Endothelial cell of umbilical vein (primary cell): ENCODE data around the gene KYNU. TPM values are rescaled to one million over a fixed set of nuclear protein-coding genes. Genes with fewer than 3 reads are reported as not detected.

Experiments
- BruUV-seq: library from RNA; stranded (reverse); fragments of 400-500 nt; replicated peaks from 2 replicates; lab custom pipeline; 2021; lab: Mats Ljungman, UMichigan
- CTCF ChIA-PET: fragments of 300-600, 350-600 bp; sonication (Branson Sonifier 250); formaldehyde crosslinking; loops from one replicate; lab custom pipeline; 2021; ENCODE audit warnings: antibody characterized with exemption, inconsistent platforms; lab: Charles Lee
- POLR2A ChIA-PET: fragments of 300-600, 350-600 bp; sonication (Branson Sonifier 250); formaldehyde crosslinking; loops from one replicate; lab custom pipeline; 2021; ENCODE audit warnings: antibody characterized with exemption, inconsistent platforms; lab: Charles Lee
- DNase-seq: peaks from one replicate; pipeline ENCODE4 v3.0.0-alpha.2; 2011; ENCODE audit warnings: low read depth, low spot score
- FAIRE-seq: peaks from 2 replicates; lab custom pipeline; 2011; peaks lifted over from hg19 to GRCh38; lab: Jason Lieb, UNC
- H2AFZ ChIP-seq: 2 replicates; pipeline ENCODE4 v1.6.0; 2012; ENCODE audit warnings: low read depth, low read length, control low read depth, inconsistent platforms
- H3K27ac ChIP-seq: 2 replicates; pipeline ENCODE4 v1.5.1; 2011; ENCODE audit warnings: low read depth, mild to moderate bottlenecking, control low read depth, low read length, moderate library complexity; ENCODE audit not compliant: insufficient read depth
- H3K27me3 ChIP-seq, 2 experiments: 2 replicates each; pipeline versions ENCODE4 v1.6.0 to v1.6.1; 2011; ENCODE audit warnings: low read length in 2 of 2, mixed read lengths in 1 of 2; ENCODE audit not compliant: control insufficient read depth in 2 of 2, insufficient read depth in 2 of 2
- H3K36me3 ChIP-seq, 2 experiments: 2 replicates in 1 of 2; 3 replicates in 1 of 2; pipeline ENCODE4 v1.5.1; 2011; ENCODE audit warnings: low read length in 2 of 2, mild to moderate bottlenecking in 1 of 2, moderate library complexity in 1 of 2; ENCODE audit not compliant: control insufficient read depth in 2 of 2, insufficient read depth in 2 of 2; ENCODE audit errors: extremely low read depth in 1 of 2
- H3K4me1 ChIP-seq: 3 replicates; pipeline ENCODE4 v1.5.1; 2011; ENCODE audit warnings: mild to moderate bottlenecking, low read length; ENCODE audit not compliant: control insufficient read depth, insufficient read depth; ENCODE audit errors: extremely low read depth
- H3K4me2 ChIP-seq: 2 replicates; pipeline ENCODE4 v1.6.1; 2011; ENCODE audit warnings: low read length, control low read depth, mixed read lengths; ENCODE audit not compliant: insufficient read depth
- H3K4me3 ChIP-seq, 3 experiments: fragments of 200-600 bp in 1 of 3; sonication (generic), shearing (Covaris generic) in 1 of 3; replicated peaks in 1 of 3; 2 replicates each; pipeline ENCODE4 v1.5.1; 2011 to 2016; ENCODE audit warnings: control low read depth in 3 of 3, low read length in 3 of 3, mild to moderate bottlenecking in 2 of 3, inconsistent platforms in 1 of 3, low read depth in 1 of 3, moderate library complexity in 1 of 3; ENCODE audit not compliant: insufficient read depth in 1 of 3
- H3K79me2 ChIP-seq: 2 replicates; pipeline ENCODE4 v1.6.0; 2012; ENCODE audit warnings: low read length, inconsistent platforms; ENCODE audit not compliant: control insufficient read depth, insufficient read depth
- H3K9ac ChIP-seq: replicated peaks from 2 replicates; pipeline ENCODE3; 2011; ENCODE audit warnings: low read length, control low read depth; ENCODE audit not compliant: insufficient read depth; ENCODE audit errors: extremely low read depth
- H3K9me1 ChIP-seq: replicated peaks from 3 replicates; pipeline ENCODE4 v1.6.0; 2011; ENCODE audit warnings: mild to moderate bottlenecking, low read length; ENCODE audit not compliant: control insufficient read depth, insufficient read depth; ENCODE audit errors: extremely low read depth
- H3K9me3 ChIP-seq: replicated peaks from 2 replicates; pipeline ENCODE4 v1.5.1; 2012; ENCODE audit warnings: low read length, inconsistent platforms; ENCODE audit not compliant: control insufficient read depth, insufficient read depth
- H4K20me1 ChIP-seq: replicated peaks from 2 replicates; pipeline ENCODE3; 2011; ENCODE audit warnings: mild to moderate bottlenecking, low read length; ENCODE audit not compliant: control insufficient read depth, insufficient read depth; ENCODE audit errors: extremely low read depth
- EZH2 ChIP-seq: IDR thresholded peaks from 2 replicates; pipeline ENCODE4 v1.6.1; 2012; ENCODE audit warnings: borderline replicate concordance, low read depth, mild to moderate bottlenecking, moderate library complexity, low read length, inconsistent platforms; ENCODE audit not compliant: severe bottlenecking
- FOS ChIP-seq: IDR thresholded peaks from 2 replicates; pipeline ENCODE4 v1.6.1; 2011; ENCODE audit warnings: mild to moderate bottlenecking, low read length, moderate library complexity, borderline replicate concordance; ENCODE audit not compliant: insufficient read depth
- GATA2 ChIP-seq: IDR thresholded peaks from 2 replicates; pipeline ENCODE4 v1.7.0; 2011; ENCODE audit warnings: low read depth, mild to moderate bottlenecking, moderate library complexity, mixed read lengths, low read length; ENCODE audit not compliant: insufficient read length, insufficient read depth
- JUN ChIP-seq: IDR thresholded peaks from 2 replicates; pipeline ENCODE4 v1.6.1; 2011; ENCODE audit warnings: borderline replicate concordance, low read depth; ENCODE audit not compliant: insufficient read length, insufficient read depth
- MYC ChIP-seq: IDR thresholded peaks from one replicate; pipeline ENCODE4 v1.6.1; 2011; ENCODE audit warnings: mild to moderate bottlenecking, low read depth, low read length
- POLR2A ChIP-seq: IDR thresholded peaks from 2 replicates; pipeline ENCODE4 v1.6.1; 2012; ENCODE audit warnings: low read depth, mild to moderate bottlenecking, control low read depth, low read length
- POLR2AphosphoS5 ChIP-seq: IDR thresholded peaks from 2 replicates; pipeline ENCODE4 v1.6.1; 2012; ENCODE audit warnings: low read depth, mild to moderate bottlenecking, control low read depth, low read length, moderate library complexity; ENCODE audit not compliant: insufficient read depth
- dilution Hi-C: fragments of 300-500 bp; cut with MboI; formaldehyde crosslinking; loops from one replicate; pipeline ENCODE4 v1.15.0; 2019; ENCODE audit warnings: low sequenced_read_pairs; ENCODE audit not compliant: extremely low pct_ligation_motif_present
- intact Hi-C: fragments of 100-400 bp; cut with micrococcal nuclease; formaldehyde crosslinking; loops from one replicate; pipeline ENCODE4 v1.10.0; 2022
- polyA plus RNA-seq, 4 experiments: library from polyadenylated mRNA; depleted of rRNA in 3 of 4; stranded (reverse) in 3 of 4; unstranded in 1 of 4; fragments of >200 nt; gene quantifications; 2 replicates each; pipeline versions ENCODE4 v1.2.1 to v1.2.3, GENCODE V29; 2011 to 2012; ENCODE audit warnings: missing spikeins in 1 of 4
- total RNA-seq: library from RNA; stranded (reverse); gene quantifications from 2 replicates; pipeline ENCODE4 v1.2.3, GENCODE V29; 2021
- TF ChIP-seq, protein P1 (sequence below): IDR thresholded peaks from 2 replicates; pipeline ENCODE4 v1.6.1; 2011; ENCODE audit not compliant: insufficient read depth, insufficient read length
- TF ChIP-seq, protein P2 (sequence below), 2 donors: IDR thresholded peaks; 1 replicate in 1 of 2; 2 replicates in 1 of 2; pipeline ENCODE4 v1.5.1; 2011; ENCODE audit warnings: low read length in 2 of 2, mild to moderate bottlenecking in 2 of 2, moderate library complexity in 2 of 2, control low read depth in 1 of 2, inconsistent platforms in 1 of 2, low read depth in 1 of 2; ENCODE audit not compliant: insufficient read depth in 1 of 2; ENCODE audit errors: extremely low read depth in 1 of 2

KYNU gene
- total and polyA plus RNA-seq, 2 donors (not counting 3 experiments of a cell fraction or from before 2014, with no cell fraction given), result 0.04 TPM; not detected in 1

DNA sequence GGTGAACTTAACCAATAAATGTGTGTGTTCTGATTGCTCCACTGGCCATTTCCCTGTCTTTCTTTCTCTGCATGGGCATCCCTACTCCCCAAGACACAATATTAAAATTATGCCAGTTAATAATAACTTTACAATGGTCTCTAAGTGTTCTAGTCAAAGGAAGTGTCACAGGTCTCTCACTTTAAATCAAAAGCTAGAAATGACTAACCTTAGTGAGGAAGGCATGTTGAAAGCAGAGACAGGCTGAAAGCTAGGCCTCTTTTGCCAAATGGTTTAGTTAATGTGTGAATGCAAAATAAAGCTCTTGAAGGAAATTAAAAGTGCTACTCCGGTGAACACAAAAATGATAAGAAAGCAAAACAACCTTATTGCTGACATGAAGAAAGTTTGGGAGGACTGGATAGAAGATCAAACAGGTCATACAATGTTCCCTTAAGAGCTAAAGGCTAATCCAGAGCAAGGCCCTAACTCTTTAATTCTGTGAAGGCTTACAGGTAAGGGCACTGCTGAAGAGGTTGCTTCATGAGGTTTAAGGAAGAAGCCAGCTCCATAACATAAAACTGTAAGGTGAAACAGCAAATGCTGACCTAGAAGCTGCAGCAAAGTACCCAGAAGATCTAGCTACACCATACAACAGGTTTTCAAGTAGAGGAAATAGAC is 207.8 kb downstream of the KYNU start:
- H3K79me2 ChIP-seq, result no peaks in the 10 kb centered on the region
- TF ChIP-seq MYC, result no peak
- TF ChIP-seq POLR2AphosphoS5, result no peak
- TF ChIP-seq, protein P1, sequence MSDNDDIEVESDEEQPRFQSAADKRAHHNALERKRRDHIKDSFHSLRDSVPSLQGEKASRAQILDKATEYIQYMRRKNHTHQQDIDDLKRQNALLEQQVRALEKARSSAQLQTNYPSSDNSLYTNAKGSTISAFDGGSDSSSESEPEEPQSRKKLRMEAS, result no peak
- TF ChIP-seq JUN, result no peak
- TF ChIP-seq EZH2, result no peak
- no peak for TF ChIP-seq FOS
- TF ChIP-seq, protein P2, sequence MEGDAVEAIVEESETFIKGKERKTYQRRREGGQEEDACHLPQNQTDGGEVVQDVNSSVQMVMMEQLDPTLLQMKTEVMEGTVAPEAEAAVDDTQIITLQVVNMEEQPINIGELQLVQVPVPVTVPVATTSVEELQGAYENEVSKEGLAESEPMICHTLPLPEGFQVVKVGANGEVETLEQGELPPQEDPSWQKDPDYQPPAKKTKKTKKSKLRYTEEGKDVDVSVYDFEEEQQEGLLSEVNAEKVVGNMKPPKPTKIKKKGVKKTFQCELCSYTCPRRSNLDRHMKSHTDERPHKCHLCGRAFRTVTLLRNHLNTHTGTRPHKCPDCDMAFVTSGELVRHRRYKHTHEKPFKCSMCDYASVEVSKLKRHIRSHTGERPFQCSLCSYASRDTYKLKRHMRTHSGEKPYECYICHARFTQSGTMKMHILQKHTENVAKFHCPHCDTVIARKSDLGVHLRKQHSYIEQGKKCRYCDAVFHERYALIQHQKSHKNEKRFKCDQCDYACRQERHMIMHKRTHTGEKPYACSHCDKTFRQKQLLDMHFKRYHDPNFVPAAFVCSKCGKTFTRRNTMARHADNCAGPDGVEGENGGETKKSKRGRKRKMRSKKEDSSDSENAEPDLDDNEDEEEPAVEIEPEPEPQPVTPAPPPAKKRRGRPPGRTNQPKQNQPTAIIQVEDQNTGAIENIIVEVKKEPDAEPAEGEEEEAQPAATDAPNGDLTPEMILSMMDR (IDR thresholded peaks at IDR 0.05; ENCODE audit: extremely low read depth in 1 of 2, insufficient read depth in 1 of 2, low read depth in 1 of 2, low read length in 2 of 2), result no peak
- no peak for TF ChIP-seq GATA2
- no peak for TF ChIP-seq POLR2A
- H3K27me3 ChIP-seq, result peaks cover 0 to 2% of the 10 kb centered on the region in 2 experiments
- H3K9me3 ChIP-seq, result no peaks in the 10 kb centered on the region
- H3K36me3 ChIP-seq, result no peaks in the 10 kb centered on the region
- no peak overlapping the region for H3K27ac ChIP-seq
- H2AFZ ChIP-seq, result no peak overlapping the region
- no peak overlapping the region for H3K4me2 ChIP-seq
- FAIRE-seq (no peak), DNase-seq (no peak)
- H3K9me1 ChIP-seq, result no peaks in the 10 kb centered on the region
- intact Hi-C loops (no loop called here), dilution Hi-C loops (no loop called here)
- POLR2A ChIA-PET, result no interaction called here
- H3K4me3 ChIP-seq, result no peak overlapping the region
- BruUV-seq, result no TSS peak
- H3K9ac ChIP-seq, result no peak overlapping the region
- H3K4me1 ChIP-seq, result peaks cover 9% of the 10 kb centered on the region
- H4K20me1 ChIP-seq, result no peaks in the 10 kb centered on the region
- CTCF ChIA-PET, result interaction anchor here (1.0 to 1.3 kb wide), 3 partner anchors 12 to 51 kb away, joined by 3 to 7 read pairs (median 3); no protein-coding TSS in a partner anchor
